Neural crest cell (in vitro differentiated cells): ENCODE results near the gene BEGAIN. TPM values are rescaled to one million over a fixed set of nuclear protein-coding genes. Genes with fewer than 3 reads are reported as not detected.

Experiments used
- DNase-seq: peaks from one replicate; pipeline ENCODE4 v3.0.0; 2021; ENCODE audit warnings: low read depth, mixed read lengths, low spot score
- H3K27ac Mint-ChIP-seq: one replicate; pipeline ENCODE4 v1.8.0; 2021; ENCODE audit warnings: mild to moderate bottlenecking, mixed read lengths; ENCODE audit not compliant: unreplicated experiment
- H3K27me3 Mint-ChIP-seq: 2 replicates; pipeline ENCODE4 v1.8.0; 2021; ENCODE audit warnings: low read depth, mild to moderate bottlenecking, mixed read lengths
- H3K36me3 Mint-ChIP-seq: 2 replicates; pipeline ENCODE4 v1.8.0; 2021; ENCODE audit warnings: low read depth, mild to moderate bottlenecking, mixed read lengths
- H3K4me1 Mint-ChIP-seq: 2 replicates; pipeline ENCODE4 v1.8.0; 2021; ENCODE audit warnings: mixed read lengths
- H3K4me3 Mint-ChIP-seq: one replicate; pipeline ENCODE4 v1.8.0; 2021; ENCODE audit warnings: mild to moderate bottlenecking, mixed read lengths
- H3K9me3 Mint-ChIP-seq: 2 replicates; pipeline ENCODE4 v1.8.0; 2021; ENCODE audit warnings: mixed read lengths
- total RNA-seq: library from RNA; stranded (reverse); gene quantifications from 2 replicates; pipeline ENCODE4 v1.2.1, GENCODE V29; 2021
- TF ChIP-seq, protein P1 (sequence below): fragments of 200-600 bp; sonication (generic); conservative IDR thresholded peaks from 2 replicates; pipeline ENCODE4 v1.5.0; 2021; ENCODE audit warnings: antibody characterized with exemption, mild to moderate bottlenecking

The BEGAIN gene
- total RNA-seq, 1 donor from 2014 or later = 4.8 TPM

DNA sequence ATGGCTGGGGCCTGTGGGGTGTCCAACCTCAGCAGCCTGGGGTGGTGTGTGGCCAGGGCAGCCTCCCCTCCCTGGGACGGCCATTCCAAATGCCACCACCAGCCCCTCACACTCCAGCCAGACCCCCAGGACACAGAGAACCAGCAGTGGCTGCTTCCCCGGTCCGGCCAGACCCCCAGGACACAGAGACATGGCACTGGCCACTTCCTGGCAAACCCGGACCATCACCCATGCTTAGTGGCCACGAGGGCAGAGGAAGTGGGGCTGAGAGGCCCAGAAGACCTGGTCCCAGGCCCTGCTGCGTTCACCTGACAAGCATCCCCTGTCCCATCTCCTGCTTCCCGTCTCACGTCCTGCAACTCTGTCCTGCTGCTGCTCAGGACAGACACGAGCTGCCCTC is 26.7 kb downstream of the BEGAIN start:
- H3K27me3 Mint-ChIP-seq = peaks cover 27% of the 10 kb centered on the region

DNA sequence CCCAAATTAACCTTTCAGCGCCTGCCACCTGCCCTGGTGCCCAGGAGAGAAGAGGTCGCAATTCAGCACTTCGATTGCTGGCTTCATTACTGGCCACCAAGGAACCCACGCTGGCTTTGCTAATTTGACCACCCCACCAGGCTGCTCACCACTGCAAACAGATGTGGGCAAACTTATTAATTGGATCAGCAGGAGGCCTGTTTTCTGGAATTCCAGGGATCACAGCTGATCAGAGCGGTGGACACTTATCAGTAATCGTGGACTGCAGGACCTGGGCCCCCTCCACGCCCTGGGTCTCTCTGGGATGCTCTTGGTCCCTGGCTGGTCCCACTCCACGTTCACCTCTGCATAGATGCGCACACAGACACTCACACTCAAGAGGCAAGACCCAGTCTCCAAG is 27.8 kb downstream of the BEGAIN start:
- Mint-ChIP-seq H3K4me3 (no peak overlapping the region), H3K27ac (no peak overlapping the region), H3K27me3 (peaks cover 18% of the 10 kb centered on the region), H3K4me1 (no peaks in the 10 kb centered on the region), H3K36me3 (no peaks in the 10 kb centered on the region), H3K9me3 (no peaks in the 10 kb centered on the region)
- no peak for DNase-seq
- TF ChIP-seq, protein P1, sequence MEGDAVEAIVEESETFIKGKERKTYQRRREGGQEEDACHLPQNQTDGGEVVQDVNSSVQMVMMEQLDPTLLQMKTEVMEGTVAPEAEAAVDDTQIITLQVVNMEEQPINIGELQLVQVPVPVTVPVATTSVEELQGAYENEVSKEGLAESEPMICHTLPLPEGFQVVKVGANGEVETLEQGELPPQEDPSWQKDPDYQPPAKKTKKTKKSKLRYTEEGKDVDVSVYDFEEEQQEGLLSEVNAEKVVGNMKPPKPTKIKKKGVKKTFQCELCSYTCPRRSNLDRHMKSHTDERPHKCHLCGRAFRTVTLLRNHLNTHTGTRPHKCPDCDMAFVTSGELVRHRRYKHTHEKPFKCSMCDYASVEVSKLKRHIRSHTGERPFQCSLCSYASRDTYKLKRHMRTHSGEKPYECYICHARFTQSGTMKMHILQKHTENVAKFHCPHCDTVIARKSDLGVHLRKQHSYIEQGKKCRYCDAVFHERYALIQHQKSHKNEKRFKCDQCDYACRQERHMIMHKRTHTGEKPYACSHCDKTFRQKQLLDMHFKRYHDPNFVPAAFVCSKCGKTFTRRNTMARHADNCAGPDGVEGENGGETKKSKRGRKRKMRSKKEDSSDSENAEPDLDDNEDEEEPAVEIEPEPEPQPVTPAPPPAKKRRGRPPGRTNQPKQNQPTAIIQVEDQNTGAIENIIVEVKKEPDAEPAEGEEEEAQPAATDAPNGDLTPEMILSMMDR = no peak

More for the DNA sequence above, 26.7 kb downstream of the BEGAIN start:
- TF ChIP-seq, protein P1 = no peak
- H3K9me3 Mint-ChIP-seq = no peaks in the 10 kb centered on the region
- no peaks in the 10 kb centered on the region for H3K4me1 Mint-ChIP-seq
- H3K36me3 Mint-ChIP-seq = no peaks in the 10 kb centered on the region
- H3K4me3 Mint-ChIP-seq = no peak overlapping the region
- no peak for DNase-seq
- H3K27ac Mint-ChIP-seq = no peak overlapping the region

DNA sequence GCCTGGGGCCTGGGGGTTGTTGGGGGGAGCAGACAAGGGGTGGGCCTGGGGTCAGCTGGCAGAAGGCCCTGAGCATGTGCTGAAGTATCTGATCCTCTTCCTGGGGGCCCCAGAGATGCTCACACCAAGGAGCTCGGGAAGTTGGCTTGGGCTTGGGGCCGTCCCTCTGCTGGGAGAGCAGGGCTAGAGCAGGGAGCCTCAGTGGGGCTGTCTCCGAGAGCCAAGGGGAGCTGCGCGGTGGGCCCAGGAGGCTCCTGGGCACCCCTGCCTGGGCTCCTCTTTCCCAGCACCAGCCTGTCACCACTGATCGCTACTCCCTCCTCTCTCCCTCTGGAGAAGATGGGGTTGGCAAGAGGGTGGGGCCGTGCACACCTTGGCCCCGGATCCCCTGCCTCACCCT is 28.3 kb downstream of the BEGAIN start:
- Mint-ChIP-seq H3K4me3 (no peak overlapping the region), H3K27ac (peak overlapping the region; percentile 75), H3K9me3 (no peaks in the 10 kb centered on the region), H3K27me3 (peaks cover 13% of the 10 kb centered on the region), H3K4me1 (no peaks in the 10 kb centered on the region), H3K36me3 (no peaks in the 10 kb centered on the region)
- no peak for DNase-seq
- TF ChIP-seq, protein P1 = no peak

DNA sequence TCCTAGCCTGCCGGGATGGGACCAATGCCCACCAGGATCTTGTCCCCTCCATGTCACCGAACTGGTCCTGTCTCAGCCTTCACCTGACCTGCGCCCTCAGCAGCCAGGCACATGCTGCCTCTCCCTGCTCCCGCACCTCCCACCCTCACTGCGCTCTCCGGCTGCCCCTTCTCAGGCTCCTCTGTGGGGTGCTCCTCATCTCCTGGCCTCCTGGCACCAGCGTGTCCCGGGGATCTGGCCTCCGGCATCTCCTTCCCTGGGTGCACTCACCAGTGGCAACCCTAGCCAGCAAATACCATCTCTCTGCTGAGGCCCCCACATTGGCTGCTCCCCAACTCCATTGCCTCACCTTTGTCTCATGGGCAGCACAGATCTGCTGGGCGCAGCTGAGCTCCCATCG is 29.0 kb downstream of the BEGAIN start:
- H3K9me3 Mint-ChIP-seq = no peaks in the 10 kb centered on the region
- TF ChIP-seq, protein P1 = no peak
- H3K4me1 Mint-ChIP-seq = no peaks in the 10 kb centered on the region
- H3K36me3 Mint-ChIP-seq = no peaks in the 10 kb centered on the region
- no peak for DNase-seq
- H3K4me3 Mint-ChIP-seq = no peak overlapping the region
- no peak overlapping the region for H3K27ac Mint-ChIP-seq
- H3K27me3 Mint-ChIP-seq = peaks cover 5% of the 10 kb centered on the region

DNA sequence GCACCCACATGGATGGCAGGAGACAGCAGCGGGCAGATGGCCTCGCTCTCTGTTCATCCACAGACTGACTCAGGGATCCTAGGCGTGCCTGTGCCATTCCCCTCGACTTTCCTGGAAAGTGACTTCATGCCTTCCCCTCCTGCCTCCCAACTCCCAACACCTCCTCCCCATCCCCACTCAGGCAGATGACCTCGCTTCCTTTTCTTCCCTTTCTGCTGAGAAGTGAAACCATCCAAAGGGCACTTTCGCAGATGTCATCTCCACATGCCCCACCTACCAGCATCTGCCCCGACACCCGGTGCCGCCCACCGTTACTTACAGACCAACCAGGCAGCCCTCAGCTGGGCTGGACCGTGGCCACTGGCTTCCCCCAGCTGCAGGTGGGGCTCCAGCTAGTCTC is 29.6 kb downstream of the BEGAIN start:
- Mint-ChIP-seq H3K4me1 (no peaks in the 10 kb centered on the region), H3K4me3 (no peak overlapping the region), H3K27ac (no peak overlapping the region), H3K9me3 (no peaks in the 10 kb centered on the region), H3K36me3 (no peaks in the 10 kb centered on the region), H3K27me3 (peaks cover 1% of the 10 kb centered on the region)
- no peak for DNase-seq
- TF ChIP-seq, protein P1 = no peak

DNA sequence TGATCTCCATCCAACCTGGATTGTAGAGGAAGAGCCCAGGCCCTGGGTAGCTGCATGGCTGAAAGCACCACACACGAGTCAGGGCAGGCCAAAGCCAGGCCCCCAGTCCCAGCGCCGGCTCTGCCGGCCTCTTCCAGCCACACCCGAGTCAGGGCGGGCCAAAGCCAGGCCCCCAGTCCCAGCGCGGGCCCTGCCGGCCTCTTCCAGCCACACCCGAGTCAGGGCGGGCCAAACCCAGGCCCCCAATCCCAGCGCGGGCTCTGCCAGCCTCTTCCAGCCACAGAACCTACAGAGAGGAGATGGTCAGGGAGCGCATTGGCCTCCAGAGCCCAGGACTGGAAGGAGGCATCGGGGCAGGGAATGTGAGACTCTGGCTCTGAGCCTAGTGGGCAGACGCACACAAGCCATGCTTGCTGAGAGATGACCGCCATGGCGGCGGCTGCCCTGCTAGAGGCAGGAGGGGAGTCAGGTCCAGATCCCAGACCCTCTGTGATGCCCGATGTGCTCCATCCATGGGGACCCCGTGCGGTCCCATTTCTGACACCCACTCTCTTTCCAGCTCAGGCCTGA is 30.2 kb downstream of the BEGAIN start:
- DNase-seq = no peak
- Mint-ChIP-seq H3K27me3 (no peaks in the 10 kb centered on the region), H3K4me1 (no peaks in the 10 kb centered on the region), H3K36me3 (no peaks in the 10 kb centered on the region), H3K4me3 (no peak overlapping the region), H3K9me3 (no peaks in the 10 kb centered on the region), H3K27ac (no peak overlapping the region)
- TF ChIP-seq, protein P1 = no peak
